GM19467 (cell line): ENCODE results near the gene MERTK.
A peak's percentile ranks its signal among the peaks of the same experiment; 100 is the strongest.
"Not testable (repeated sequence)": the region's sequence is repeated elsewhere in the genome, so short reads cannot be mapped to it uniquely, and the experiment has no call there.

ENCODE experiments used
- ATAC-seq: cut with Tn5 transposase; IDR thresholded peaks from one replicate; pipeline ENCODE4 v1.9.1; 2021; ENCODE audit warnings: mild to moderate bottlenecking, moderate library complexity; ENCODE audit not compliant: unreplicated experiment

Gene MERTK

GRCh38 chr2:111897924-111898702 lies at the start of gene MERTK:
MERTK (plus strand) TSS chr2:111898607; CDS start chr2:111898736, 129 bp downstream.
- ATAC-seq: no peak

- ATAC-seq: not testable (repeated sequence)
These were observed 47.8 kb upstream of the MERTK start for GRCh38 chr2:111850646-111851045.

- not testable (repeated sequence) for ATAC-seq
These were observed 45.9 kb upstream of the MERTK start for GRCh38 chr2:111852544-111852943.

GRCh38 chr2:111860005-111860404 lies 38.4 kb upstream of the MERTK start:
- not testable (repeated sequence) for ATAC-seq

GRCh38 chr2:111865124-111865523 lies 33.3 kb upstream of the MERTK start:
- ATAC-seq: not testable (repeated sequence)

- not testable (repeated sequence) for ATAC-seq
These were observed 25.6 kb upstream of the MERTK start for GRCh38 chr2:111872806-111873205.

GRCh38 chr2:111883661-111884591 lies 14.5 kb upstream of the MERTK start, which contains the start of gene ANAPC1:
ANAPC1 (minus strand) TSS chr2:111884193; CDS start chr2:111880825, 3,368 bp downstream.
- peak; percentile 72 for ATAC-seq

- peak; percentile 10 for ATAC-seq
These were observed 13.8 kb upstream of the MERTK start for GRCh38 chr2:111884592-111884964.

GRCh38 chr2:111896024-111896423 lies 2.4 kb upstream of the MERTK start:
- no peak for ATAC-seq

- no peak for ATAC-seq
These were observed 1.8 kb upstream of the MERTK start for GRCh38 chr2:111896576-111896975.

GRCh38 chr2:111897630-111897923 lies 830 bp upstream of the MERTK start:
- no peak for ATAC-seq

GRCh38 chr2:111898703-111899514 lies 502 bp downstream of the MERTK start:
- ATAC-seq: no peak

GRCh38 chr2:111900859-111901258 lies 2.5 kb downstream of the MERTK start:
- ATAC-seq: no peak

- no peak for ATAC-seq
These were observed 5.1 kb downstream of the MERTK start for GRCh38 chr2:111903516-111903915.

GRCh38 chr2:111903930-111904439 lies 5.6 kb downstream of the MERTK start:
- no peak for ATAC-seq

GRCh38 chr2:111904726-111905474 lies 6.5 kb downstream of the MERTK start:
- ATAC-seq: no peak

- ATAC-seq: not testable (repeated sequence)
These were observed 7.1 kb downstream of the MERTK start for GRCh38 chr2:111905475-111905869.

- ATAC-seq: no peak
These were observed 7.8 kb downstream of the MERTK start for GRCh38 chr2:111905990-111906735.

- ATAC-seq: no peak
These were observed 10.2 kb downstream of the MERTK start for GRCh38 chr2:111908578-111908977.
